ENCODE measurements around the gene ACTL6B.

The ACTL6B gene

DNA sequence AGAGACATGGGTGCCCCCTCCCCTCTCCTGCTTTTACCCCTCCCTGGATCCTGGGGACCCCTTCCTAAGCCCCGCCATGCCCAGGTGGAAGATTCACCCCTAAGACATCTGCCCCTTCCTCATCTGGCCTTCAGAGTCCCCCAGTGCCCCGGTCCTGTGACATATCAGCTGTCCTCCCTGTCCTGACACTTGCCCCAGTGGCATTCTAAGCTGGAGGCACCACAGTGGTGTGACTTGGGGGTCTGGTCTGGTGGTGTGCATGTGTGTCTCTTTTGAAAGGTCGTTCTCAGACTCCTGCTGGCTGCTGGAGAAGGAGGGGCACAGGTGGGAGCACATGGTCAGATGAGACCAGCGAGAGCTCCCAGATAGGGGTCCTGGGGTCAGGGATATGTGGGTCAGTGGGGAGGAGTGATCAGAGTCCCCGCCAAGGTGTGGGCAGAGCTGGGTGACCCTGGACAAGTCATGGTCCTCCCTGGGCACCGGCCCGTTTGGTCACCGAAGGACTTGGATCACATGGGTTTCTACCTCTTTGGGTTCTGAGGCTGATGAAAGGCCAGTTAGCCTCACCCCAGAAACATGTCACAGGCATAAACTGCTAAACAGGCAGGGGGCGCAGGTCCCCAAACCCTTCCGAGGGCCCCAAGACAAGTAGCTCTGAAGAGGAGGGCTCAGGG lies 14.3 kb downstream of the ACTL6B start:
- Histone ChIP-seq H2AFZ (ENCODE audit: insufficient read depth, low read length, poor library complexity) (no peak overlapping the region), H3K14ac (ENCODE audit: low read length) (no peak overlapping the region), H2BK12ac (ENCODE audit: low read length) (no peak overlapping the region), H3K23ac (ENCODE audit: low read length) (no peak overlapping the region), H3K27me3 (ENCODE audit: insufficient read depth, low read length) (no peaks in the 10 kb centered on the region), H2BK120ac (ENCODE audit: insufficient read depth, low read length, poor library complexity) (no peak overlapping the region), H3K9ac (ENCODE audit: low read length) (no peak overlapping the region), H3K4me3 (ENCODE audit: low read depth, low read length) (no peak overlapping the region), H2BK5ac (ENCODE audit: low read depth, low read length, poor library complexity) (no peak overlapping the region), H3K4me2 (ENCODE audit: low read length) (no peak overlapping the region), H4K91ac (ENCODE audit: low read depth, low read length) (no peak overlapping the region), H4K12ac (ENCODE audit: low read depth, low read length) (no peak overlapping the region), H3K4me1 (ENCODE audit: control insufficient read depth in 1 of 2, insufficient read depth in 2 of 2, low read length in 2 of 2) (no peaks in the 10 kb centered on the region), H3K27ac (ENCODE audit: low read depth, low read length) (no peak overlapping the region), H3K9me3 (ENCODE audit: insufficient read depth, low read depth, low read length) (no peaks in the 10 kb centered on the region), H3K79me1 (ENCODE audit: low read length) (no peaks in the 10 kb centered on the region), H3K4ac (ENCODE audit: low read depth, low read length) (no peak overlapping the region), H3K18ac (ENCODE audit: low read length) (no peak overlapping the region), H4K8ac (ENCODE audit: low read depth, low read length) (no peak overlapping the region), H3K36me3 (ENCODE audit: control insufficient read depth in 1 of 2, insufficient read depth in 2 of 2, low read length in 2 of 2) (no peaks in the 10 kb centered on the region), H3K79me2 (ENCODE audit: control insufficient read depth, insufficient read depth, low read length, poor library complexity) (no peaks in the 10 kb centered on the region), H2AK5ac (ENCODE audit: low read length) (no peak overlapping the region)
- no CpG with 5 or more reads among the region's 10 CpGs for WGBS (ENCODE audit: extremely low coverage, insufficient coverage, insufficient read length)
- DNase-seq = no peak

DNA sequence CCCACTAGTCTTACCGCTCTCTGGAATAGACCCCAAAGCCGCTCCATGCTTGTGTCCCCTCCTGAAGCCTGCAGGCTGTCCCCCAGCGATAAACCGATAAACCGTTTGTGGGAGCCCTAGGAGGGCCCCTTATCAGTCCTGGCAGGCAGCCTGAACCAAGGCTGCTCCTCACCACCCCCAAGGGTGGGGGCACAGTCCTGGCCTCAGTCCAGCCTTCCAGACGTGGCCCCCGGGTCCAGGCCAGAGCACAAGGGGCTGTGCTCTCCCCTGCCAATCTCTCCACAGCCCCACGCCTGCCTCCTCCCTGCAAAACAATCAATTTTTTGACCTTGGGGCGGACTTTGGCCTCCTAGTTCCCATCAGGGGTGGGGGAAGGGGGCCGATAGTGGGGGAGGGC lies 14.8 kb downstream of the ACTL6B start, which contains the start of gene TFR2:
Gene TFR2 (minus strand): TSS at position 90 of the 397 bp plus-strand sequence. CDS start 43 bp downstream, at position 47.
- H3K23ac ChIP-seq (ENCODE audit: low read length) = no peak within 1 kb of the TSS
- H3K27me3 ChIP-seq (ENCODE audit: insufficient read depth, low read length) = no peaks in the 10 kb centered on the region
- H3K14ac ChIP-seq (ENCODE audit: low read length) = no peak within 1 kb of the TSS
- H2AK5ac ChIP-seq (ENCODE audit: low read length) = no peak within 1 kb of the TSS
- no peaks in the 10 kb centered on the region for H3K79me2 ChIP-seq (ENCODE audit: control insufficient read depth, insufficient read depth, low read length, poor library complexity)
- H2AFZ ChIP-seq (ENCODE audit: insufficient read depth, low read length, poor library complexity) = no peak within 1 kb of the TSS
- no peak within 1 kb of the TSS for H3K27ac ChIP-seq (ENCODE audit: low read depth, low read length)
- H4K8ac ChIP-seq (ENCODE audit: low read depth, low read length) = no peak within 1 kb of the TSS
- H3K4ac ChIP-seq (ENCODE audit: low read depth, low read length) = no peak within 1 kb of the TSS
- H3K36me3 ChIP-seq (ENCODE audit: control insufficient read depth in 1 of 2, insufficient read depth in 2 of 2, low read length in 2 of 2) = no peaks in the 10 kb centered on the region
- no peaks in the 10 kb centered on the region for H3K79me1 ChIP-seq (ENCODE audit: low read length)
- H2BK120ac ChIP-seq (ENCODE audit: insufficient read depth, low read length, poor library complexity) = no peak within 1 kb of the TSS
- H3K9me3 ChIP-seq (ENCODE audit: insufficient read depth, low read depth, low read length) = no peaks in the 10 kb centered on the region
- H3K18ac ChIP-seq (ENCODE audit: low read length) = no peak within 1 kb of the TSS
- H2BK5ac ChIP-seq (ENCODE audit: low read depth, low read length, poor library complexity) = no peak within 1 kb of the TSS
- no peak for DNase-seq
- no peak within 1 kb of the TSS for H3K4me2 ChIP-seq (ENCODE audit: low read length)
- no CpG with 5 or more reads among the region's 10 CpGs for WGBS (ENCODE audit: extremely low coverage, insufficient coverage, insufficient read length)
- no peak within 1 kb of the TSS for H2BK12ac ChIP-seq (ENCODE audit: low read length)
- H3K4me3 ChIP-seq (ENCODE audit: low read depth, low read length) = no peak within 1 kb of the TSS
- H3K4me1 ChIP-seq (ENCODE audit: control insufficient read depth in 1 of 2, insufficient read depth in 2 of 2, low read length in 2 of 2) = no peaks in the 10 kb centered on the region
- no peak within 1 kb of the TSS for H3K9ac ChIP-seq (ENCODE audit: low read length)
- H4K91ac ChIP-seq (ENCODE audit: low read depth, low read length) = no peak within 1 kb of the TSS
- no peak within 1 kb of the TSS for H4K12ac ChIP-seq (ENCODE audit: low read depth, low read length)

DNA sequence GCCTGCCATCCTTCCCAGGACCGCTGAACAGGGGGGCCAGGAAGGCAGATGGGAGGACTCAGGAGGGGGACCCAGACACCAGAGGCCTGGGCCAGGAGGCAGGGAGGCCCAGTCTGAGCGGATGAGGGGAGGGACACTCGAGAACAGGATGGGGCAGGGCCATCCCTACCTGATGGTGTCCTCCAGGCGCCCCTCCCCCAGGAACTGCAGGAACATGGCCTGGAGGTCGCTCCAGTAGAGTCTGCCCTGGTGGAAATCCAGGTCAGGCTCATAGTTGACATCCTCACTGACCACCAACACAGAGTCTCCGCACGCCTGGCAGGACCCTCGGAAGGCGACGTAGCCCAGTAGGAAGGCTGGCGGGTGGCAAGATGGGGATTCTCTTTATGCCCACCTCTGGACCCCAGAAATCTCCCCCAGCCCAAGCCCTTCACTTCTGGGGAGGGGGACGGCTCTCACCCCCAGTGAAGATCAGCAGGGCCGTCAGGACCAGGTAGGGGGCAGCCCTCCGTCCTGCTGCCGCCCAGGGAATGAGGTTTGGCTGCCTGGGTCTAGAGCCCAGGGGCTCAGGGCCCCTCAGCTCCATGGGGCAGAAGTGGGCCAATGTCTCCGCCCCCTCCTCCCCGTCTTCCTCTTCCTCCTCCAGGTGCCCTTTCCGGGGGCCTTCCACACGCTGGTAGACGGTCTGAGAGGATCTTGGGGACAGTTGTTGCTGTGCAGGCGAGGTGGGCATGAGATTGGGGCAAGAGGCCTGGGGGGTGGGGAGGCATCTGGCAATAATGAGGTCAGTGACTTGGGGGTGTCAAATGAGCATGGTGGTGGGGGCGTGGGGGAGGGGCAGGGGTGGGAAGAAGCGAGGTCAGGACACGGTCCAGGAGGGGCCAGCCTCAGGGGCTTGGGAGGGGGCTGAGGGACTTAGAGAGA lies 15.5 kb downstream of the ACTL6B start:
- Histone ChIP-seq H3K4me3 (ENCODE audit: low read depth, low read length) (no peak overlapping the region), H2AK5ac (ENCODE audit: low read length) (no peak overlapping the region), H3K9me3 (ENCODE audit: insufficient read depth, low read depth, low read length) (no peaks in the 10 kb centered on the region), H4K8ac (ENCODE audit: low read depth, low read length) (no peak overlapping the region), H3K4ac (ENCODE audit: low read depth, low read length) (no peak overlapping the region), H2BK5ac (ENCODE audit: low read depth, low read length, poor library complexity) (no peak overlapping the region), H2BK12ac (ENCODE audit: low read length) (no peak overlapping the region), H3K36me3 (ENCODE audit: control insufficient read depth in 1 of 2, insufficient read depth in 2 of 2, low read length in 2 of 2) (no peaks in the 10 kb centered on the region), H3K23ac (ENCODE audit: low read length) (no peak overlapping the region), H3K4me2 (ENCODE audit: low read length) (no peak overlapping the region), H2BK120ac (ENCODE audit: insufficient read depth, low read length, poor library complexity) (no peak overlapping the region), H3K79me1 (ENCODE audit: low read length) (no peaks in the 10 kb centered on the region), H3K27ac (ENCODE audit: low read depth, low read length) (no peak overlapping the region), H3K27me3 (ENCODE audit: insufficient read depth, low read length) (no peaks in the 10 kb centered on the region), H4K91ac (ENCODE audit: low read depth, low read length) (no peak overlapping the region), H3K9ac (ENCODE audit: low read length) (no peak overlapping the region), H2AFZ (ENCODE audit: insufficient read depth, low read length, poor library complexity) (no peak overlapping the region), H3K14ac (ENCODE audit: low read length) (no peak overlapping the region), H3K79me2 (ENCODE audit: control insufficient read depth, insufficient read depth, low read length, poor library complexity) (no peaks in the 10 kb centered on the region), H4K12ac (ENCODE audit: low read depth, low read length) (no peak overlapping the region), H3K18ac (ENCODE audit: low read length) (no peak overlapping the region), H3K4me1 (ENCODE audit: control insufficient read depth in 1 of 2, insufficient read depth in 2 of 2, low read length in 2 of 2) (no peaks in the 10 kb centered on the region)
- DNase-seq = no peak
- no CpG with 5 or more reads among the region's 24 CpGs for WGBS (ENCODE audit: extremely low coverage, insufficient coverage, insufficient read length)

DNA sequence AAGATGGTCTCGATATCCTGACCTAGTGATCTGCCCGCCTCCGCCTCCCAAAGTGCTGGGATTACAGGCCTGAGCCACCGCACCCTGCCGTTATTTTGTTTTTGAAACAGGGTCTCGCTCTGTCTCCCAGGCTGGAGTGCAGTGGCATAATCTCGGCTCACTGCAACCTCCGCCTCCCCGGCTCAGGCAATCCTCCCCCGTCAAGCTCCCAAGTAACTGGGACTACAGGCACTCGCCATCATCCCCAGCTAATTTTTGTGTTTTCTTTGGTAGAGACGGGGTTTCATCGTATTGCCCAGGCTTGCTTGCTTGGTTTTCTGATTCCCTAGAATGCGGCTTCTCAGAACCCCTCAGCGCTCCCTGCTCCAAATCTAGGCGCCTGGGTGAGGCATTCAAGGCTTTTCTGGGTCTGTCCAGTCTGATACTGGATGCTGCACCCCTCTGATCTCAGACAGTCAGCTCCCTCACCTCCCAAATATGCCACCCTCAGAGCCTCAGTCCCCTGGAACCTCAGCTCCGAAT lies 16.2 kb downstream of the ACTL6B start:
- no peaks in the 10 kb centered on the region for H3K4me1 ChIP-seq (ENCODE audit: control insufficient read depth in 1 of 2, insufficient read depth in 2 of 2, low read length in 2 of 2)
- H4K12ac ChIP-seq (ENCODE audit: low read depth, low read length) = no peak overlapping the region
- H3K18ac ChIP-seq (ENCODE audit: low read length) = no peak overlapping the region
- no peak overlapping the region for H3K23ac ChIP-seq (ENCODE audit: low read length)
- H2BK120ac ChIP-seq (ENCODE audit: insufficient read depth, low read length, poor library complexity) = no peak overlapping the region
- no peak overlapping the region for H4K91ac ChIP-seq (ENCODE audit: low read depth, low read length)
- no peak overlapping the region for H3K4ac ChIP-seq (ENCODE audit: low read depth, low read length)
- no peak overlapping the region for H2BK5ac ChIP-seq (ENCODE audit: low read depth, low read length, poor library complexity)
- no peak overlapping the region for H3K9ac ChIP-seq (ENCODE audit: low read length)
- no CpG with 5 or more reads among the region's 17 CpGs for WGBS (ENCODE audit: extremely low coverage, insufficient coverage, insufficient read length)
- no peak overlapping the region for H2AFZ ChIP-seq (ENCODE audit: insufficient read depth, low read length, poor library complexity)
- no peaks in the 10 kb centered on the region for H3K27me3 ChIP-seq (ENCODE audit: insufficient read depth, low read length)
- no peak overlapping the region for H3K27ac ChIP-seq (ENCODE audit: low read depth, low read length)
- no peaks in the 10 kb centered on the region for H3K36me3 ChIP-seq (ENCODE audit: control insufficient read depth in 1 of 2, insufficient read depth in 2 of 2, low read length in 2 of 2)
- H3K9me3 ChIP-seq (ENCODE audit: insufficient read depth, low read depth, low read length) = no peaks in the 10 kb centered on the region
- H4K8ac ChIP-seq (ENCODE audit: low read depth, low read length) = no peak overlapping the region
- no peaks in the 10 kb centered on the region for H3K79me2 ChIP-seq (ENCODE audit: control insufficient read depth, insufficient read depth, low read length, poor library complexity)
- H3K4me2 ChIP-seq (ENCODE audit: low read length) = no peak overlapping the region
- no peak overlapping the region for H2BK12ac ChIP-seq (ENCODE audit: low read length)
- no peak overlapping the region for H3K4me3 ChIP-seq (ENCODE audit: low read depth, low read length)
- no peak overlapping the region for H2AK5ac ChIP-seq (ENCODE audit: low read length)
- H3K14ac ChIP-seq (ENCODE audit: low read length) = no peak overlapping the region
- DNase-seq = no peak
- no peaks in the 10 kb centered on the region for H3K79me1 ChIP-seq (ENCODE audit: low read length)
